GM12873 (cell line): ENCODE data around the gene RBBP9.

Source experiments
- CTCF ChIP-seq: IDR thresholded peaks from 2 replicates; pipeline ENCODE4 v1.5.1; 2012; ENCODE audit warnings: low read depth, mild to moderate bottlenecking, moderate library complexity, low read length, control low read depth; ENCODE audit not compliant: insufficient read depth; ENCODE audit errors: missing control alignments

The RBBP9 gene

GRCh38 chr20:18515973-18516372 is 18.9 kb upstream of the RBBP9 start:
- TF ChIP-seq CTCF: no peak

- TF ChIP-seq CTCF: no peak
Measured at GRCh38 chr20:18514127-18514526, 17.1 kb upstream of the RBBP9 start.

GRCh38 chr20:18513208-18513607 is 16.2 kb upstream of the RBBP9 start:
- TF ChIP-seq CTCF: no peak

- no peak for TF ChIP-seq CTCF
Measured at GRCh38 chr20:18511571-18511970, 14.5 kb upstream of the RBBP9 start.

GRCh38 chr20:18507218-18508191 is 10.5 kb upstream of the RBBP9 start, which contains the start of gene SEC23B:
SEC23B (plus strand) TSS chr20:18507940; CDS start chr20:18510836, 2,896 bp downstream.
- TF ChIP-seq CTCF: no peak

GRCh38 chr20:18506744-18507143 is 9.7 kb upstream of the RBBP9 start:
- TF ChIP-seq CTCF: no peak

- TF ChIP-seq CTCF: no peak
Measured at GRCh38 chr20:18504479-18505060, 7.5 kb upstream of the RBBP9 start.
